ENCODE data around the gene ADAMTSL1. TPM values are rescaled to one million over a fixed set of nuclear protein-coding genes. Genes with fewer than 3 reads are reported as not detected.

Gene ADAMTSL1
- total and polyA plus RNA-seq, 2 of the 8 experiments (the other 6 are each of a cell fraction or from before 2014, with no cell fraction given) = 0.84 to 1.1 TPM

GRCh38 chr9:18495065-18495464 lies 21.1 kb downstream of the ADAMTSL1 start:
- CTCF ChIA-PET (ENCODE audit: partially characterized antibody) = no interaction called here
- 94% methylated on average over 3 of the region's 3 CpGs; no CpG with 5 or more reads in 1 of the 2 experiments for WGBS, 2 experiments (ENCODE audit: extremely low coverage in 1 of 2, insufficient coverage in 1 of 2, insufficient read length in 1 of 2, insufficient replicate concordance in 2 of 2, low coverage in 1 of 2, low lambda C conversion rate in 2 of 2, missing lambda C conversion rate in 1 of 2)
- no peak overlapping the region for H4K91ac ChIP-seq (replicated peaks; ENCODE audit: insufficient read length, low read length)
- TF ChIP-seq ZNF274 (IDR thresholded peaks at IDR 0.05; ENCODE audit: borderline replicate concordance, extremely low read depth, low read length) (no peak), ATF2 (IDR thresholded peaks at IDR 0.05; ENCODE audit: low read length) (no peak), HDAC6 (IDR thresholded peaks at IDR 0.05; ENCODE audit: low read depth, low read length) (no peak), TCF12 (IDR thresholded peaks at IDR 0.05; ENCODE audit: low read depth, low read length) (no peak), SP4 (IDR thresholded peaks at IDR 0.05; ENCODE audit: low read length) (no peak), RFX5 (IDR thresholded peaks at IDR 0.05; ENCODE audit: borderline replicate concordance, low read depth, low read length) (no peak), USF2 (IDR thresholded peaks at IDR 0.05; ENCODE audit: low read length) (no peak)

More at GRCh38 chr9:18495065-18495464, 21.1 kb downstream of the ADAMTSL1 start:
- Histone ChIP-seq H2BK12ac (ENCODE audit: low read depth, low read length) (no peak overlapping the region), H3K4ac (replicated peaks; ENCODE audit: insufficient read length, low read depth, low read length) (no peak overlapping the region), H3K36me3 (ENCODE audit: control insufficient read depth in 2 of 4, insufficient read depth in 4 of 4, low read length in 3 of 4) (no peaks in the 10 kb centered on the region), H3K23ac (ENCODE audit: insufficient read length) (no peak overlapping the region), H3K9ac (replicated peaks in 1 of 4; ENCODE audit: extremely low read depth in 1 of 4, low read depth in 3 of 4, low read length in 3 of 4) (no peak overlapping the region), H3K56ac (replicated peaks; ENCODE audit: insufficient read length, low read depth, low read length) (no peak overlapping the region), H3K4me2 (ENCODE audit: insufficient read depth in 1 of 2, low read depth in 2 of 2, low read length in 2 of 2) (no peak overlapping the region), H2AFZ (ENCODE audit: low read length) (no peak overlapping the region), H3K23me2 (ENCODE audit: low read depth, low read length) (no peaks in the 10 kb centered on the region), H4K8ac (ENCODE audit: extremely low read depth, insufficient read depth, low read length) (no peak overlapping the region), H3K9me3 (ENCODE audit: insufficient read depth in 2 of 2, low read depth in 1 of 2, low read length in 1 of 2) (no peaks in the 10 kb centered on the region), H3K79me1 (ENCODE audit: low read depth, low read length) (no peaks in the 10 kb centered on the region), H3K27ac (ENCODE audit: low read depth, low read length) (no peak overlapping the region), H3K79me2 (ENCODE audit: control insufficient read depth in 1 of 2, insufficient read depth in 2 of 2, low read length in 2 of 2) (no peaks in the 10 kb centered on the region), H2BK20ac (ENCODE audit: low read length) (no peak overlapping the region), H2AK5ac (ENCODE audit: low read depth, low read length) (no peak overlapping the region), H3K4me1 (replicated peaks in 1 of 4; ENCODE audit: control insufficient read depth in 3 of 4, insufficient read depth in 4 of 4, low read length in 3 of 4) (no peaks in the 10 kb centered on the region), H3K4me3 (ENCODE audit: extremely low read depth in 1 of 4, insufficient read depth in 2 of 4, low read depth in 3 of 4, low read length in 4 of 4) (no peak overlapping the region), H3K14ac (ENCODE audit: insufficient read length) (no peak overlapping the region), H3K27me3 (replicated peaks in 1 of 4; ENCODE audit: control insufficient read depth in 3 of 4, extremely low read depth in 1 of 4, insufficient read depth in 3 of 4, low read length in 3 of 4) (no peaks in the 10 kb centered on the region), H2BK5ac (ENCODE audit: low read depth, low read length) (no peak overlapping the region), H3K18ac (ENCODE audit: extremely low read depth, low read length) (no peak overlapping the region), H4K5ac (ENCODE audit: insufficient read length, low read depth, low read length) (no peak overlapping the region), H2BK15ac (ENCODE audit: low read length) (no peak overlapping the region), H2BK120ac (replicated peaks; ENCODE audit: low read depth, low read length) (no peak overlapping the region), H4K20me1 (replicated peaks in 1 of 2; ENCODE audit: control insufficient read depth in 1 of 2, insufficient read depth in 2 of 2, low read length in 2 of 2) (no peaks in the 10 kb centered on the region)
- POLR2A ChIA-PET (ENCODE audit: partially characterized antibody) = no interaction called here
- FAIRE-seq (no peak), DNase-seq (ENCODE audit: low read depth in 1 of 2, low spot score in 2 of 2) (no peak)

All from H1 (cell line).